ENCODE data around the gene LRRC9. TPM values are rescaled to one million over a fixed set of nuclear protein-coding genes. Genes with fewer than 3 reads are reported as not detected.

Gene LRRC9
- total and polyA plus RNA-seq, 2 donors (not counting 1 experiment from before 2014, with no cell fraction given) = not detected

DNA sequence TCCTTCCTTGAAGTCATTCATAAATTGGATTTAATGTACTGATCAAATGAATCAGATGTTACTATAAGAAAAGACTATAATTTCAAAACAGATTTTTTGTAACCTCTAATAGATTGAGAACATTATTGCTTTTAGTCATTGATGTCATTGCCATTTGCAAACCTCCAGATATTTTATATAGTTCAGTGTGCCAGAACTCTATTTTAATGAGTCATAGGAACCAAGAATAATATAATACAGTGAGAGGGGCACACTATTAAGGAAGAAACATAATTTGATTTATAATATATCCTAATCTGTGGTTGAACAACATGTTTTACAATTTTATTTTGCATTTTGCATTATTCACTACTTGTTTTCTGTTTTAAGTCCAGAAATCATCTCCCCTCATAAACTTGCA, 78.0 kb downstream of the LRRC9 start:
- no peak for ATAC-seq (ENCODE audit: low read depth)
- Mint-ChIP-seq H3K9me3 (ENCODE audit: insufficient read depth) (no peaks in the 10 kb centered on the region), H3K4me1 (no peaks in the 10 kb centered on the region), H3K27me3 (peaks cover 4% of the 10 kb centered on the region), H3K4me3 (no peak overlapping the region), H3K27ac (no peak overlapping the region)
- H4K20me1 ChIP-seq (ENCODE audit: control insufficient read depth, insufficient read depth, low read length, poor library complexity, severe bottlenecking) = no peaks in the 10 kb centered on the region
- no peaks in the 10 kb centered on the region for H3K79me2 ChIP-seq (ENCODE audit: control insufficient read depth, insufficient read depth, low read length)
- H2AFZ ChIP-seq (ENCODE audit: insufficient read depth, low read depth, low read length, poor library complexity, severe bottlenecking) = no peak overlapping the region
- H3K27me3 ChIP-seq (replicated peaks in 1 of 4; ENCODE audit: control extremely low read depth in 1 of 4, control insufficient read depth in 3 of 4, insufficient read depth in 4 of 4, low read length in 3 of 4) = no peaks in the 10 kb centered on the region
- DNase-seq = no peak
- no peaks in the 10 kb centered on the region for H3K9me3 ChIP-seq (ENCODE audit: control extremely low read depth in 1 of 3, control insufficient read depth in 2 of 3, insufficient read depth in 1 of 3, low read length in 2 of 3)
- ChIA-PET POLR2A (no interaction called here), CTCF (no interaction called here)
- no peak overlapping the region for H3K4me2 ChIP-seq (replicated peaks; ENCODE audit: low read depth, low read length, poor library complexity, severe bottlenecking)
- no peak overlapping the region for H3K4me3 ChIP-seq (ENCODE audit: control extremely low read depth in 1 of 5, extremely low read depth in 1 of 5, insufficient read depth in 1 of 5, low read depth in 2 of 5, low read length in 4 of 5)
- H3K36me3 ChIP-seq (replicated peaks in 1 of 2; ENCODE audit: control extremely low read depth in 1 of 2, control insufficient read depth in 1 of 2, extremely low read depth in 1 of 2, insufficient read depth in 2 of 2, low read length in 1 of 2) = no peaks in the 10 kb centered on the region
- H3K4me1 ChIP-seq (ENCODE audit: control insufficient read depth in 2 of 2, insufficient read depth in 2 of 2, low read length in 2 of 2) = no peaks in the 10 kb centered on the region
- H3K27ac ChIP-seq (ENCODE audit: low read length in 2 of 2) = no peak overlapping the region
- no peak for TF ChIP-seq EZH2 (IDR thresholded peaks at IDR 0.05; ENCODE audit: borderline replicate concordance, insufficient read depth, low read depth, low read length, poor library complexity, severe bottlenecking)
- TF ChIP-seq, protein P1, sequence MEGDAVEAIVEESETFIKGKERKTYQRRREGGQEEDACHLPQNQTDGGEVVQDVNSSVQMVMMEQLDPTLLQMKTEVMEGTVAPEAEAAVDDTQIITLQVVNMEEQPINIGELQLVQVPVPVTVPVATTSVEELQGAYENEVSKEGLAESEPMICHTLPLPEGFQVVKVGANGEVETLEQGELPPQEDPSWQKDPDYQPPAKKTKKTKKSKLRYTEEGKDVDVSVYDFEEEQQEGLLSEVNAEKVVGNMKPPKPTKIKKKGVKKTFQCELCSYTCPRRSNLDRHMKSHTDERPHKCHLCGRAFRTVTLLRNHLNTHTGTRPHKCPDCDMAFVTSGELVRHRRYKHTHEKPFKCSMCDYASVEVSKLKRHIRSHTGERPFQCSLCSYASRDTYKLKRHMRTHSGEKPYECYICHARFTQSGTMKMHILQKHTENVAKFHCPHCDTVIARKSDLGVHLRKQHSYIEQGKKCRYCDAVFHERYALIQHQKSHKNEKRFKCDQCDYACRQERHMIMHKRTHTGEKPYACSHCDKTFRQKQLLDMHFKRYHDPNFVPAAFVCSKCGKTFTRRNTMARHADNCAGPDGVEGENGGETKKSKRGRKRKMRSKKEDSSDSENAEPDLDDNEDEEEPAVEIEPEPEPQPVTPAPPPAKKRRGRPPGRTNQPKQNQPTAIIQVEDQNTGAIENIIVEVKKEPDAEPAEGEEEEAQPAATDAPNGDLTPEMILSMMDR (IDR thresholded peaks at IDR 0.05) = no peak
- intact Hi-C loops (cut with micrococcal nuclease) = no loop called here
- no peak overlapping the region for H3K9ac ChIP-seq (ENCODE audit: low read length)

DNA sequence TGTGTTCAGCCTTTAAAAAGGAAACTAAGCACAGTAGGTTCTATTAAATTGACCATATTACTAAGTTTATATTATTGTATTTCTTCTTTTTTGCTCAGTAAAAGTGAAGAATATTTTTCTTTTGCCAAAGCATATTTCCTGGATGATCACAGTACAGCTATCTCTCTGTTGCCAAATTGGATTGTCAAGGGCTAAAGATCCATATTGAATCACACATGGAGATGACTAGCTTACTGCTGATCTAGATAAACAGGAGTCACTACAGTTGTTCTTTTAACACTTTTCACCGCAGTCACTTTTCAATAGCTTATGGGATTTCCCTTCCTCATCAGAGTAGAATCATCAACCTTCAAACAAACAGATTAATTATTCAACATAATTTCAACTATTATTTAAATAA, 78.6 kb downstream of the LRRC9 start:
- DNase-seq = no peak
- Mint-ChIP-seq H3K9me3 (ENCODE audit: insufficient read depth) (no peaks in the 10 kb centered on the region), H3K27ac (no peak overlapping the region), H3K4me1 (no peaks in the 10 kb centered on the region), H3K4me3 (no peak overlapping the region), H3K27me3 (peaks cover 4% of the 10 kb centered on the region)
- no peaks in the 10 kb centered on the region for H3K36me3 ChIP-seq (replicated peaks in 1 of 2; ENCODE audit: control extremely low read depth in 1 of 2, control insufficient read depth in 1 of 2, extremely low read depth in 1 of 2, insufficient read depth in 2 of 2, low read length in 1 of 2)
- H4K20me1 ChIP-seq (ENCODE audit: control insufficient read depth, insufficient read depth, low read length, poor library complexity, severe bottlenecking) = no peaks in the 10 kb centered on the region
- TF ChIP-seq EZH2 (IDR thresholded peaks at IDR 0.05; ENCODE audit: borderline replicate concordance, insufficient read depth, low read depth, low read length, poor library complexity, severe bottlenecking) = no peak
- TF ChIP-seq, protein P1 (IDR thresholded peaks at IDR 0.05) = no peak
- H3K4me1 ChIP-seq (ENCODE audit: control insufficient read depth in 2 of 2, insufficient read depth in 2 of 2, low read length in 2 of 2) = no peaks in the 10 kb centered on the region
- H3K9me3 ChIP-seq (ENCODE audit: control extremely low read depth in 1 of 3, control insufficient read depth in 2 of 3, insufficient read depth in 1 of 3, low read length in 2 of 3) = no peaks in the 10 kb centered on the region
- H3K4me2 ChIP-seq (replicated peaks; ENCODE audit: low read depth, low read length, poor library complexity, severe bottlenecking) = no peak overlapping the region
- ChIA-PET CTCF (no interaction called here), POLR2A (no interaction called here)
- no peak overlapping the region for H3K4me3 ChIP-seq (ENCODE audit: control extremely low read depth in 1 of 5, extremely low read depth in 1 of 5, insufficient read depth in 1 of 5, low read depth in 2 of 5, low read length in 4 of 5)
- no peak overlapping the region for H3K9ac ChIP-seq (ENCODE audit: low read length)
- H2AFZ ChIP-seq (ENCODE audit: insufficient read depth, low read depth, low read length, poor library complexity, severe bottlenecking) = no peak overlapping the region
- intact Hi-C loops (cut with micrococcal nuclease) = no loop called here
- no CpG with 5 or more reads among the region's 1 CpG for WGBS (ENCODE audit: insufficient coverage)
- H3K79me2 ChIP-seq (ENCODE audit: control insufficient read depth, insufficient read depth, low read length) = no peaks in the 10 kb centered on the region
- ATAC-seq (ENCODE audit: low read depth) = no peak
- H3K27me3 ChIP-seq (replicated peaks in 1 of 4; ENCODE audit: control extremely low read depth in 1 of 4, control insufficient read depth in 3 of 4, insufficient read depth in 4 of 4, low read length in 3 of 4) = no peaks in the 10 kb centered on the region
- no peak overlapping the region for H3K27ac ChIP-seq (ENCODE audit: low read length in 2 of 2)

Measured in B cell (primary cell).